IPS-11a (cell line): ENCODE measurements around the gene JTB.

ENCODE experiments used
- H3K4me3 ChIP-seq: one replicate; pipeline ENCODE4 v1.5.1; 2013; ENCODE audit warnings: low read depth, low read length, control low read depth

The JTB gene

GRCh38 chr1:153933955-153934354 is 43.5 kb downstream of the JTB start:
- no peak overlapping the region for H3K4me3 ChIP-seq

GRCh38 chr1:153933430-153933829 is 44.0 kb downstream of the JTB start:
- no peak overlapping the region for H3K4me3 ChIP-seq

GRCh38 chr1:153932156-153933131 is 45.0 kb downstream of the JTB start:
- no peak overlapping the region for H3K4me3 ChIP-seq

GRCh38 chr1:153929981-153930948 is 47.2 kb downstream of the JTB start:
- H3K4me3 ChIP-seq: no peak overlapping the region

GRCh38 chr1:153929426-153929825 is 48.0 kb downstream of the JTB start:
- H3K4me3 ChIP-seq: no peak overlapping the region

GRCh38 chr1:153928791-153929341 is 48.6 kb downstream of the JTB start:
- H3K4me3 ChIP-seq: no peak overlapping the region

GRCh38 chr1:153928245-153928644 is 49.2 kb downstream of the JTB start:
- no peak overlapping the region for H3K4me3 ChIP-seq

- H3K4me3 ChIP-seq: no peak overlapping the region
Observed at GRCh38 chr1:153926405-153926804, 51.1 kb downstream of the JTB start.
